Measurements from ENCODE around the gene GABRG3. TPM values are rescaled to one million over a fixed set of nuclear protein-coding genes. Genes with fewer than 3 reads are reported as not detected.

Gene GABRG3
- total and polyA plus RNA-seq, 2 experiments from 2014 or later, result 0.15 to 0.43 TPM

DNA sequence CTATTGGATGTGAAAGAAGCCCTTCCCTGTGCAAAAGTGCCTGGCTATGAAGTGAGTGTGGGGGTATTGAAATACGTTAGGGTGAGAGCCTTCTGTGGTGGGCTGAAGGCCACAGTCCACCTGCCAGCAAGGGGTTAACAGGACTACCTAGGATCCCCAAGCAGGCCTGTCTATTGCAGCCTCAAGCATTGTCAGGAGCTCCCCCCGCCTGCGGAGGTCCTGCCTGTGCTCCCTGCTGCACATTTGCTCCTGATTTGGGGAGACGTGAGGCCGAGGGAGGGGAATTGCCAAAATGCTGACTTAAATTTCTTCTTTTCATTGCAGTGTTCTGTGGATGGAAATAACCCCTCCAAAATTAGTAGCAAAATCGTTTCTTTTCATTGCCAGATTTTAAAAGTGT, 56.2 kb downstream of the GABRG3 start:
- Histone ChIP-seq H3K4me1 (ENCODE audit: insufficient read depth) (no peaks in the 10 kb centered on the region), H2AFZ (no peak overlapping the region), H4K20me1 (ENCODE audit: insufficient read depth, poor library complexity, severe bottlenecking) (no peaks in the 10 kb centered on the region), H3K9me2 (replicated peaks; ENCODE audit: insufficient read depth) (no peaks in the 10 kb centered on the region), H3K4me3 (no peak overlapping the region), H3K79me2 (no peaks in the 10 kb centered on the region), H3K27me3 (no peaks in the 10 kb centered on the region), H3K36me3 (replicated peaks; ENCODE audit: insufficient read depth, low read depth) (no peaks in the 10 kb centered on the region), H3K27ac (no peak overlapping the region), H3K9me3 (ENCODE audit: low read depth) (no peaks in the 10 kb centered on the region), H3K4me2 (no peak overlapping the region)
- no peak for DNase-seq (ENCODE audit: low spot score)
- TF ChIP-seq EZH2phosphoT487 (IDR thresholded peaks at IDR 0.05; ENCODE audit: low read depth, severe bottlenecking, unreplicated experiment), result no peak
- WGBS (ENCODE audit: low lambda C conversion rate, missing lambda C conversion rate), result 52% methylated on average over 6 of the region's 6 CpGs

GRCh38 chr15:27028858-27029477, 58.0 kb downstream of the GABRG3 start:
- no peak overlapping the region for H3K4me2 ChIP-seq
- H3K9me2 ChIP-seq (replicated peaks; ENCODE audit: insufficient read depth), result no peaks in the 10 kb centered on the region
- TF ChIP-seq, protein P1, sequence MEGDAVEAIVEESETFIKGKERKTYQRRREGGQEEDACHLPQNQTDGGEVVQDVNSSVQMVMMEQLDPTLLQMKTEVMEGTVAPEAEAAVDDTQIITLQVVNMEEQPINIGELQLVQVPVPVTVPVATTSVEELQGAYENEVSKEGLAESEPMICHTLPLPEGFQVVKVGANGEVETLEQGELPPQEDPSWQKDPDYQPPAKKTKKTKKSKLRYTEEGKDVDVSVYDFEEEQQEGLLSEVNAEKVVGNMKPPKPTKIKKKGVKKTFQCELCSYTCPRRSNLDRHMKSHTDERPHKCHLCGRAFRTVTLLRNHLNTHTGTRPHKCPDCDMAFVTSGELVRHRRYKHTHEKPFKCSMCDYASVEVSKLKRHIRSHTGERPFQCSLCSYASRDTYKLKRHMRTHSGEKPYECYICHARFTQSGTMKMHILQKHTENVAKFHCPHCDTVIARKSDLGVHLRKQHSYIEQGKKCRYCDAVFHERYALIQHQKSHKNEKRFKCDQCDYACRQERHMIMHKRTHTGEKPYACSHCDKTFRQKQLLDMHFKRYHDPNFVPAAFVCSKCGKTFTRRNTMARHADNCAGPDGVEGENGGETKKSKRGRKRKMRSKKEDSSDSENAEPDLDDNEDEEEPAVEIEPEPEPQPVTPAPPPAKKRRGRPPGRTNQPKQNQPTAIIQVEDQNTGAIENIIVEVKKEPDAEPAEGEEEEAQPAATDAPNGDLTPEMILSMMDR (IDR thresholded peaks at IDR 0.05; ENCODE audit: poor library complexity), result no peak
- no peak for TF ChIP-seq EZH2 (IDR thresholded peaks at IDR 0.05; ENCODE audit: borderline replicate concordance)
- no peak for TF ChIP-seq EZH2phosphoT487 (IDR thresholded peaks at IDR 0.05; ENCODE audit: low read depth, severe bottlenecking, unreplicated experiment)
- H3K36me3 ChIP-seq (replicated peaks; ENCODE audit: insufficient read depth, low read depth), result no peaks in the 10 kb centered on the region
- no peaks in the 10 kb centered on the region for H3K27me3 ChIP-seq
- no peak for DNase-seq (ENCODE audit: low spot score)
- H3K4me3 ChIP-seq, result no peak overlapping the region
- H2AFZ ChIP-seq, result no peak overlapping the region
- 77% methylated on average over 12 of the region's 12 CpGs for WGBS (ENCODE audit: low lambda C conversion rate, missing lambda C conversion rate)
- H3K4me1 ChIP-seq (ENCODE audit: insufficient read depth), result no peaks in the 10 kb centered on the region
- no peak overlapping the region for H3K27ac ChIP-seq
- no peaks in the 10 kb centered on the region for H3K79me2 ChIP-seq
- H3K9me3 ChIP-seq (ENCODE audit: low read depth), result no peaks in the 10 kb centered on the region
- H4K20me1 ChIP-seq (ENCODE audit: insufficient read depth, poor library complexity, severe bottlenecking), result no peaks in the 10 kb centered on the region

- no peaks in the 10 kb centered on the region for H3K27me3 ChIP-seq
- H4K20me1 ChIP-seq (ENCODE audit: insufficient read depth, poor library complexity, severe bottlenecking), result no peaks in the 10 kb centered on the region
- no peaks in the 10 kb centered on the region for H3K9me3 ChIP-seq (ENCODE audit: low read depth)
Observed at GRCh38 chr15:27036210-27036609, 65.2 kb downstream of the GABRG3 start.

DNA sequence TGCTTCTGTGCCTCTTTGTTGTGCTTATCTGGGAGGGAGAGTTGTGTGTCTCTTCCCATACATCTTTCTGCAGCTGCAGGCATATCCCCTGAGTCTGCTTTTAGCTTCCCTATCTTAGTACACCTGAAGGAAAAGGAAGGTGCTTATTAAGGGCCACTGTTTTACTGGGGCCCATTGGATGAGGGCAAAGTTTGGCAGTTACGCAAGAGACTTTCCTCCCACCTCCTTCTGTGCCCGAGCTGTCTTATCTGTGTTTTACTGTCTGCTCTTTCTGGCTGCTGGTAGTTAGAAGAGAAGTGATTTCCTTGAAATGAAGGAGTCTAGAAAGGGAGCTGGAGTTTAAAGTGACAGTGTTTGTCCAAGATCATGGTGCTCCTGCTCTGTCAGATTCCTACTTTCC, 66.5 kb downstream of the GABRG3 start:
- TF ChIP-seq EZH2 (IDR thresholded peaks at IDR 0.05; ENCODE audit: borderline replicate concordance) (no peak), EZH2phosphoT487 (IDR thresholded peaks at IDR 0.05; ENCODE audit: low read depth, severe bottlenecking, unreplicated experiment) (no peak)
- TF ChIP-seq, protein P1 (IDR thresholded peaks at IDR 0.05; ENCODE audit: poor library complexity), result no peak
- Histone ChIP-seq H3K27me3 (no peaks in the 10 kb centered on the region), H3K79me2 (no peaks in the 10 kb centered on the region), H3K27ac (no peak overlapping the region), H4K20me1 (ENCODE audit: insufficient read depth, poor library complexity, severe bottlenecking) (no peaks in the 10 kb centered on the region), H3K36me3 (replicated peaks; ENCODE audit: insufficient read depth, low read depth) (no peaks in the 10 kb centered on the region), H3K4me2 (no peak overlapping the region), H3K4me1 (ENCODE audit: insufficient read depth) (peaks cover 5% of the 10 kb centered on the region), H3K4me3 (no peak overlapping the region), H2AFZ (no peak overlapping the region), H3K9me2 (replicated peaks; ENCODE audit: insufficient read depth) (no peaks in the 10 kb centered on the region), H3K9me3 (ENCODE audit: low read depth) (no peaks in the 10 kb centered on the region)
- 43% methylated on average over 2 of the region's 2 CpGs for WGBS (ENCODE audit: low lambda C conversion rate, missing lambda C conversion rate)
- DNase-seq (ENCODE audit: low spot score), result no peak

More at GRCh38 chr15:27036210-27036609, 65.2 kb downstream of the GABRG3 start:
- 93% methylated on average over 14 of the region's 14 CpGs for WGBS (ENCODE audit: low lambda C conversion rate, missing lambda C conversion rate)
- no peak overlapping the region for H3K4me3 ChIP-seq
- DNase-seq (ENCODE audit: low spot score), result no peak
- H3K4me2 ChIP-seq, result no peak overlapping the region
- H3K4me1 ChIP-seq (ENCODE audit: insufficient read depth), result peaks cover 5% of the 10 kb centered on the region
- no peak overlapping the region for H2AFZ ChIP-seq
- no peaks in the 10 kb centered on the region for H3K79me2 ChIP-seq
- no peaks in the 10 kb centered on the region for H3K9me2 ChIP-seq (replicated peaks; ENCODE audit: insufficient read depth)
- no peak overlapping the region for H3K27ac ChIP-seq
- H3K36me3 ChIP-seq (replicated peaks; ENCODE audit: insufficient read depth, low read depth), result no peaks in the 10 kb centered on the region
- TF ChIP-seq, protein P1 (IDR thresholded peaks at IDR 0.05; ENCODE audit: poor library complexity), result no peak
- no peak for TF ChIP-seq EZH2 (IDR thresholded peaks at IDR 0.05; ENCODE audit: borderline replicate concordance)
- TF ChIP-seq EZH2phosphoT487 (IDR thresholded peaks at IDR 0.05; ENCODE audit: low read depth, severe bottlenecking, unreplicated experiment), result no peak
